HL-60/S4 (cell line): Measurements from ENCODE around the gene KL.

Experiments used
- in situ Hi-C: fragments of 300-500 bp; cut with MboI; formaldehyde crosslinking; loops from 2 replicates; pipeline ENCODE4 v1.14.3; 2022; ENCODE audit warnings: low sequenced_read_pairs

Gene KL

GRCh38 chr13:33003458-33004019 lies 12.7 kb upstream of the KL start:
- in situ Hi-C loops: no loop called here

GRCh38 chr13:33004511-33004910 lies 11.7 kb upstream of the KL start:
- in situ Hi-C loops: no loop called here

- in situ Hi-C loops: no loop called here
These were observed 10.1 kb upstream of the KL start for GRCh38 chr13:33006134-33006533.

GRCh38 chr13:33006638-33007037 lies 9.6 kb upstream of the KL start:
- in situ Hi-C loops: no loop called here

GRCh38 chr13:33007237-33007636 lies 9.0 kb upstream of the KL start:
- in situ Hi-C loops: no loop called here

GRCh38 chr13:33007950-33008349 lies 8.3 kb upstream of the KL start:
- in situ Hi-C loops: no loop called here

GRCh38 chr13:33008946-33009722 lies 7.1 kb upstream of the KL start:
- in situ Hi-C loops: no loop called here

- in situ Hi-C loops: no loop called here
These were observed 4.3 kb upstream of the KL start for GRCh38 chr13:33011828-33012470.

- in situ Hi-C loops: no loop called here
These were observed 1.9 kb upstream of the KL start for GRCh38 chr13:33014291-33014690.

GRCh38 chr13:33015241-33015668 lies 968 bp upstream of the KL start:
- in situ Hi-C loops: no loop called here

GRCh38 chr13:33015791-33016323 lies 366 bp upstream of the KL start:
- in situ Hi-C loops: no loop called here

- in situ Hi-C loops: no loop called here
These were observed 1.2 kb downstream of the KL start for GRCh38 chr13:33017323-33017929.

GRCh38 chr13:33018886-33019285 lies 2.7 kb downstream of the KL start:
- in situ Hi-C loops: no loop called here

GRCh38 chr13:33022986-33023385 lies 6.8 kb downstream of the KL start:
- in situ Hi-C loops: no loop called here

- in situ Hi-C loops: no loop called here
These were observed 9.1 kb downstream of the KL start for GRCh38 chr13:33025220-33025744.

GRCh38 chr13:33026489-33027152 lies 10.4 kb downstream of the KL start:
- in situ Hi-C loops: no loop called here

GRCh38 chr13:33028620-33029019 lies 12.4 kb downstream of the KL start:
- in situ Hi-C loops: no loop called here

GRCh38 chr13:33031277-33031676 lies 15.1 kb downstream of the KL start:
- in situ Hi-C loops: no loop called here

- in situ Hi-C loops: no loop called here
These were observed 15.9 kb downstream of the KL start for GRCh38 chr13:33032037-33032625.

- in situ Hi-C loops: no loop called here
These were observed 17.0 kb downstream of the KL start for GRCh38 chr13:33033051-33033812.
